Measurements from ENCODE around the gene LZTR1.

DNA sequence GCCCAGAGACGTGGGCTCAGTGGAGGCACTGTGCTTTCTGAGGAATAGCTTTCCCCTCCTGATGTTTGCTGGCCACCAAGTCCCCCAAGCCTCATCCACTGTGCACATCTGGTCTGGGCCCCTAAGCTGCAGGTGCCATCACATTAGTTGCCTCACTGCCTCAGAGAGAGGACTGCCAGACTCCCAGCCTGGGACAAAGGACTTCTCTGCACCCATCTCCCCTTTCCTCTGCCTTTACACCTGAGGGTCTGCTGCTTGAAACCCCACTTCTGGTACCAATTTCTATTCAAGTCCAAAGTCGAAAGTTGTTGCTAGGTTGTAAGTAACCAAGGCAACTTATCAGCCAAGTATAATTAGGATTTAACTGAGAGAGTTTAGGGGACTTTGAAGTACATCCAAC lies 3.7 kb upstream of the LZTR1 start:
- TF ChIP-seq EZH2 (IDR thresholded peaks at IDR 0.05; ENCODE audit: insufficient read depth, poor library complexity, severe bottlenecking) (no peak), EZH2phosphoT487 (IDR thresholded peaks at IDR 0.05; ENCODE audit: insufficient read depth, low read depth) (no peak)

All from GM23248 (cell line).